ENCODE measurements around the gene GRIP2. TPM values are rescaled to one million over a fixed set of nuclear protein-coding genes. Genes with fewer than 3 reads are reported as not detected.

The GRIP2 gene
- total RNA-seq, 1 donor from 2014 or later = 67.8 TPM

DNA sequence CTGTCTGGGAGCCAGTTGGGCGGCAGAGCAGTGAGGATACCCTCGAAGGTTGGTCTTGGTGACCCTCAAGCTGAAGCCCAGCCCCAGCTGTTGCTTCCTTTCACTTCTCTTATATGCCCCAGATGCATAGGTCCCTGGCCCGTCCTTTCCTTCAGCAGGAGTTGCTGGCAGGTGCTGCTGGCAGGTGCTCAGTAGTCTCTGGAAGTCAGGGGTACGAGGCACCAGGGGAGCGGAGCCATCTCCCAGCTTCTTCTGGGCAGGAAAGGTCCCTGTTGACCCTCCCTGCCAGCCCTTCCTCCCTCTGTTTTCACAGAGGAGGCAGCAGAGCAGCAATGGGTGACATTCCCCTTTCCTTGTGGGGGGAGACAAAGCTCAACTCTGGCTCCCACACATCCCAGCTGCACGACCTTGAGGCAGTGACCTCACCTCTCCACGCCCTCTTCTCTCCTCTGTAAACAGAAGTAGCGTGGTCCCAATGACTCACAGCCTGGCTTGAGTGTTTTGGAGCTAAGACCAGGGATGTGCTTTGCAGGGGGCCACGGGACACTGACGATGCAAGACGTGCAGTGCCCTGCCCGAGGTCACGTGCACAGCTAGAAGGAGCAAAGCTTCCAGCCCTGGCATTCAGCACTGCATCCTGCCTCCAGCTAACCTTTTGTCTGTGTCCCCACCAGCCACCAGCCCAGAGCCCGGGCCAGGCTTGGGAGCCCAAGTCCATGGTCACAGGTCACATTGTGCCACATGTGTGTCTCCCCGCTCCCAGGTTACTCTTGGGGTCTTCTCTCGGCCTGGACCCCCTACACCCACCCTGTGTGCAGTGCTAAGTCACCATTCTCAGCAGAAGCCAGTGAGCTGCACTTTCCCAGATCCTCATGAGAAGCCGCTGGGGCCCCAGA lies 88.0 kb downstream of the GRIP2 start:
- no peak for DNase-seq (ENCODE audit: low spot score)
- intact Hi-C loops (cut with DNase I) = loop anchor here (1.0 to 10.0 kb wide), 4 partner anchors 11 to 217 kb away; partner anchors contain the start of gene SLC6A6

GRCh38 chr3:14450922-14451606 lies 89.1 kb downstream of the GRIP2 start:
- intact Hi-C loops (cut with DNase I) = loop anchor here (5.0 to 10.0 kb wide), 2 partner anchors 49 to 216 kb away; partner anchors contain the start of gene SLC6A6
- no peak for DNase-seq (ENCODE audit: low spot score)

DNA sequence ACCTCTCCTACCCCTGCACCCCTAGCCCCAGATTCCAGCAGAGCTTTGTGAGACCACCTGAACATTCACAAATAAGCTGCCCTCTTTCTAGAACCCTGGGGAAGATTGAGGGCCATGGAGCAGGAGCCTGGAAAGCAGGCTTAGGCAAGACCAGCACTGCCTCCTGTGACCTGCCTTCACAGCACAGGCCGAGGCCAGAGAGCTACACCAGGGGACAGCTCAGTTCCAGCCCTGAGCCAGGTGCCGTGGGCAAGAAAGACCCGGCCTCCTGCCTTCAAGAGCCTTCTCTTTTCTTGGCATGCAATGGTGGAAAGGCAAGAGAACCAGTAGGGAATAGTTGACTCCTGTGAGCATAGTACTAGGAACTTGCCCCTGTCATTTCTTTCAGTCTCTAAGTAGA lies 89.6 kb downstream of the GRIP2 start:
- intact Hi-C loops (cut with DNase I) = loop anchor here (5.0 to 10.0 kb wide), 2 partner anchors 48 to 216 kb away; partner anchors contain the start of gene SLC6A6
- no peak for DNase-seq (ENCODE audit: low spot score)

DNA sequence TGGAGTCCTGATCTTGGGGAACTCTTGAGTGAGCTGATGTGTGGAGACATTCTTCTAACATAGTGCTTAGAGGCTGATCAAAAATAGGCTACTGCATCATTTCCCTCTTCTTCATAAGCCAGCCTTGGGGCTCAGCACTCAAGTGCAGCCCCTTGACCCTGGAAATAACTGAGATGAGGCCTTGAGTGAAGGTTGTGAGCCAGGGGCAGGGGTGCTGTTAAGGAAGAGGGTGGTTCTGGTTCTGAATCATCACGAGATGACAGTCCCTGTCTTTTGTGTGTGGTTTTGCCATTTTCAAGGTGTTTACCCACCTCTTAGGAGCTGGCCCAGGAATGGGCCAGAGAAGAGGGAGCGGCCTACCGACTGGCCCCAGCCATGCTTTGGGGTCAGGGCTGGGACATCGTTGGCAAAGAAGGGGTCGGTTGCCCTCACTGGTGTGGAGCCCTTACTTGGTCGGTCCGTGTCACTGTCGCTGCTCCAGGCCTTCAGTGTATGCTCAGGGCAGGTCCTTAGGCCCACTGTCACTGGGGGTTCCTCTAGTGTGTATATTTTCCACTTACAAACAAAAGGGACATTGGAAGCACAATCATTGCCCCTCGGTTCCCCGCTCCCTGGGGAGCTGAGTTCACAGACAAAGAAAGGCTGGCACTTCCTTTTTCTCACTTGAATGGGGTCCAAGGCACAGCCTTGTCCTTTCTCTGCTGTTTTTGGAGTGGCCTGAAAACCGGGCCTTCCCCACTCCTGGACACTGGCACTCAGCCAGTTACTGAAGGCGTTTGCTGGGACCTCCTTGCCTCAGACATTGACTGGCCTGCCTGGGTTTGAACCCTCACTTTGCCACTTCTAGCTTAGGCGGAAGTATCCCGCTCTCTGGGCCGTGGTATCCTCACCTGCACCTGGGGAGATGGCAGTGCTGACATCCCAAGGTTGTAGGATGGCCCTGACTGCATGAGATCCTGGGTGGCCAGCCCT lies 91.1 kb downstream of the GRIP2 start:
- intact Hi-C loops (cut with DNase I) = no loop called here
- no peak for DNase-seq (ENCODE audit: low spot score)

DNA sequence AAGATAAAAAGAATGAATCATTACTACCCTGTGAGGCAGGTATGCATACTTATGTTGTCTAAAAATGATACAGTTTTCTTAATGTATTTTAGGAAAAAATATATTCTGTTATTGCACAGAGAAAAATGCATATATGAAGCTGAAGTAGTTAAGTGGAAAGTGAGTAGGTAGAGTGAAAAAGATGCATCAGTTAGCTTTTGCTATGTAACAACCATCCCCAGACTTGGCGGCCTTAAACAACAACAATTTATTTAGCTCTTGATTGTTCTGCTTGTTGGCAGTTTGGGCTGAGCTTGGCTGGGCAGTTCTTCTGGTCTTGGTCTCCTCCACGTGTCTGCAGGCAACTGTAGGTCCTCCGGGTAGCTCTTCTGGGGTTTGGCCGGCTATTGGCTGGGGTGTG lies 92.1 kb downstream of the GRIP2 start:
- no peak for DNase-seq (ENCODE audit: low spot score)
- intact Hi-C loops (cut with DNase I) = no loop called here

DNA sequence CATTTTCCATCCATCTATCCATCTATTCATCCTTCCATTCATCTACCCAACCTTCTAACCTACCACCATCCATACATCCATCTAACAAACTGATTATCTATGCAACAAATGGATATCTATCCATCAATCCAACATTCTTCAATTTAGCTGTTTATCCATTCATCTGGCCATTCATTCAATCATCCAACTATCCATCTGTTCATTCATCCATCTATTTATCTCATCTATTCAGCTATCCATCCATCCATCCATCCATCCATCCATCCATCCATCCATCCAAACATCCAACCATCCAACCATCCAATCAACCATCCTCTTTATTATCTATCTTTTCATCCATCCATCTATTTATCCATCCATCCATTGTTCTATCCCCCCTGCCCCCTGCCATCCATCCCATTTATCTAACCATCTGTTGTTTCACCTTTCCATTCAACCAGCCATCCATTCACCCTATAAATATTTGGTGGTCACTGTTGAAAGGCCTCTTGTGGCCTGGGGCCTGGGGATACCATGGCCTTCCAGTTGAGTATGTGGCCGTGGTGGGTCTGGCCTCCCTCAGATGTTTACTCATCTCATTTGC lies 93.1 kb downstream of the GRIP2 start:
- DNase-seq (ENCODE audit: low spot score) = no peak
- intact Hi-C loops (cut with DNase I) = no loop called here

DNA sequence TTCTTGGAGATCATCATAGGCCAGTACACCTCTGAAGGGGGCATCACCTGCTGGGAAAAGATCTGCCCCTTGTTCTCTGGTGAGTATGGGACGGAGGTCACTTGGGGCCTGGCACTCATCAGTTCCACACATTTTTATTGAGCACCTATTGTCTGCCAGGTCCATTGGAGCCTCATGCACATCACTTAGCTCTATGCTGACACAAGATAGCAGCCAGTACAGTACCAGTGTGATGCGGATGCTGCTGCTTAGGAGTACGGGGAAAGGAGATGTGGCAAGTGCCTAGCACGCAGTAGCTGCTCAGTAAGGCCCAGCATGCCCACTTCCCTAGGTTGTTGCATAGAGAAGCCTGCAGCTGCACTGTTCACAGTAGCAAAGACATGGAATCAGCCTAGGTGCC lies 94.4 kb downstream of the GRIP2 start:
- DNase-seq (ENCODE audit: low spot score) = no peak
- intact Hi-C loops (cut with DNase I) = no loop called here

GRCh38 chr3:14444380-14444779 lies 95.8 kb downstream of the GRIP2 start:
- no peak for DNase-seq (ENCODE audit: low spot score)
- intact Hi-C loops (cut with DNase I) = loop anchor here (5.0 kb wide), 1 partner anchor 38 kb away; no protein-coding TSS in a partner anchor

DNA sequence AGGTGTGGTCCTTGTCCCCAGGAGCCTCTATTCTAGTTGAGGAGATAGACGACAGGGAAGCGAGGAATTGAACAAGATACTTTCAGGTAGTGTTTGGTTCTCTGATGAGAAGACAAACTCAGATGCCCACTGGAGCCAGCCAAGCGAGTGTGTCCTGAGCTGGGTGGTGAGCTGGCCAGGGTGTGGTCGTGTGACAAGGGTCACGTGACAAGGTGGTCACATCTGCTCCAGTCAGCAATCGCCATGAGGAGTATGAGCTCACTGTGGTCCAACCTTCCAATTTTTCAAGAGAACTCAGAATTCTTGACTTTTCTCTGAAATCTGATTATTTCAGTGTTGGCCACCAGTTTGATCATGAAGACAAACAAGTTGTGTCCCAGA lies 98.2 kb downstream of the GRIP2 start:
- no peak for DNase-seq (ENCODE audit: low spot score)
- intact Hi-C loops (cut with DNase I) = loop anchor here (1.0 to 5.0 kb wide), 2 partner anchors 10 to 40 kb away; no protein-coding TSS in a partner anchor

DNA sequence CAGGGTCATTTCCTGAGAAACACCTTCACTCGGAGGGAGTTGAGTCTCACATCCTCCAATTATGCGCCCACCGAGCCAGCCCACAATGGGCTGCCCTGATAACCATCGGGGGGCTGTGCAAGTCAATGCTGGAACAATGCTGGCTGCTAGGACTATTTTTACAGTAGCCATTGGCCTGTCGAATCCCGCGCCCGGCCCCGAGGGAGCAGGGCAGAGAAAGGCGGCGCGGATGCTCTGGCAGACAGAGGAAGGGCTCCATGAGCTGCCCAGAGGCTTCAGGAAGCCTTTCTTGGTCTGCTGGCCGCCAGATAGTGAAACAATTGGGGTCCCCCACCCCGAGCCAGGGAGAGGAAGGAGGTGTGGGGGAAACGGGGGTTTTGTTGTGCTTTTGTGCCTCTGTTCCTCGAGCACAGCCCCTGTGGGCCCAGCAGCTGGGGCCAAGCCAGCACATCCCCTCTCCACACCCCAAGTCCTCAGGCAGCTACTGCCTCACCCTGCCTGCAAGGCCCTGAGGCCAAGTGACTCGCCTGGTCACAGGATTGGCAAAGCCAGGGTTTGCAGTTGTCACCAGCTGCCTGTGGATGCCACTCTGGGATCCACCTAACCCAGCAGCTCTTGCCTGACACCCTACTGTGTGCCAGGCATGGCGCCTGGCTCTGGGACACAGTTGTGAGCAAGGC lies 98.8 kb downstream of the GRIP2 start:
- DNase-seq (ENCODE audit: low spot score) = peak; percentile 82
- intact Hi-C loops (cut with DNase I) = loop anchor here (1.0 to 5.0 kb wide), 2 partner anchors 11 to 41 kb away; no protein-coding TSS in a partner anchor

DNA sequence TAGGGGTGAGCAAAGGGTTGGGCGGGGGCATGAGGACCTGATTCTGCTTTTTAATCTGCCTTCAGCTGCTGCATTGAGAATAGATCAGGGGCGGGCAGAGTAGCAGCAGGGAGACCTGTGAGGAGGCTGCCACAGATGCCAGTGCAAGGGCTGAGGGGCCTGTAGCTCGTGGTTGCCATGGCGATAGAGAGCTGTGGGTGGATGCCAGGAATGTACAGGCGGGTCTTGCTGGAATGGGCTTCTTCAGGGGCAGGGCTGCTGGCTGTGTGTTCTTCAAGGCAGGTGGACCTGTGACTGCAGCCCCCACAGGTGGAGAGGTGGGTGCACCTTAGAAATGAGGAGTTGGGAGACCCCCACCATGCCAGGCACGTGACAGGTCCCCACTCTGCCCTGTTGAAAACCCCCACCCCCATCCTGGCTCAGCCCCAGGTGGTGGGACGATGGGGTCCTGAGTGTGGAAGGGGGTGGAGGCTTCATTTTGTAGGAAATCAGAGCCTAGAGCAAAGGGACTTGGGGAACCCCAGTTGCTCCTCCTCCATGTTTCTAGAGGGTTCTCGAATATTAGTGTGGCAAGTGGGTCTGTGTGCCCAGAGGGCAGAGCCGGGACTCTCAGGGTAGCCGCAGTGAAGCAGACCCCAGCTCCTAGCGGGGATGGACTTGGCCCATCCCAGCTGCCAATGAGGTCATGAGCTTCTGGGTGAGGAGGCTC lies 99.5 kb downstream of the GRIP2 start:
- DNase-seq (ENCODE audit: low spot score) = no peak
- intact Hi-C loops (cut with DNase I) = loop anchor here (1.0 to 5.0 kb wide), 2 partner anchors 12 to 42 kb away; no protein-coding TSS in a partner anchor

- intact Hi-C loops (cut with DNase I) = loop anchor here (5.0 kb wide), 1 partner anchor 42 kb away; no protein-coding TSS in a partner anchor
Observed at GRCh38 chr3:14440168-14440518, 100.0 kb downstream of the GRIP2 start.

DNA sequence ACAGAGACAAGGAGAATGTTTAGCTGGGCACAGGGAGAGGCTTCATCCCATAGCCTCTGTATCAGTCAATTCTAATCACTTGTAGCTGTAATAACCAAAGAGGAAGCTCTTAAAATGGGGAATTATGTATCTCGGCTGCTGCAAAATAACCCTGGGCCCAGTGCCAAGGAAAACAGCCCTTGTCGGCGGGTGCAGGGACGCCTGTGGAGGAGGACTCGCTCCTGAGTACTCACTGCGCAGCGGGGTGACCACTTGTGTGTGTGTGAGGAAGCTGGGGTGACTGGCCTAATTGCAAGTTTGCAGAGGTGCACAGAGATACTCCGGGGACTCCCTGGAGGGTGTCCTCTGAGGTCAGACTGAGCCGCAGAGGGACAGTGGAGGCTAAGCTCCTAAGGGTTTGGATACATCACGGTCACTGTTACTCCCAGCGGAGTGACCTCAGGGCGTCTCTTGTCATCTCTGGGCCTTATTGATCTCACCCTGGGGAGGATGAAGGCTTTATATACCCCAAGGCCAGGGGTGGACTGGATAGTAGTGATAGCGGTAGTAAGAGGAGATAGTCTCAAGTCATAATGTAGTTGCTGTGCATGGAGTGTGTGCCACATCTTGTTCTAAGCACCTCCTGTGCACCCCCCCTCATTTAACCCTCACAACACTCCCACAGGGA lies 100.5 kb downstream of the GRIP2 start:
- peak; percentile 92 for DNase-seq (ENCODE audit: low spot score)
- intact Hi-C loops (cut with DNase I) = loop anchor here (5.0 kb wide), 1 partner anchor 43 kb away; no protein-coding TSS in a partner anchor

More at GRCh38 chr3:14440168-14440518, 100.0 kb downstream of the GRIP2 start:
- no peak for DNase-seq (ENCODE audit: low spot score)

All from cardiac septum (tissue), 1 donor.